ENCODE data around the gene MYNN.
A peak's percentile ranks its signal among the peaks of the same experiment; 100 is the strongest.

MYNN gene

GRCh38 chr3:169777822-169778221 lies 4.6 kb downstream of the MYNN start:
- no peak for DNase-seq (ENCODE audit: low read depth in 2 of 2)

- no peak for DNase-seq (ENCODE audit: low read depth in 2 of 2)
Observed at GRCh38 chr3:169780742-169781141, 7.5 kb downstream of the MYNN start.

GRCh38 chr3:169781209-169781855 lies 8.1 kb downstream of the MYNN start:
- no peak for DNase-seq (ENCODE audit: low read depth in 2 of 2)

- DNase-seq (ENCODE audit: low read depth in 2 of 2), result no peak
Observed at GRCh38 chr3:169787120-169787519, 13.9 kb downstream of the MYNN start.

GRCh38 chr3:169787791-169788190 lies 14.6 kb downstream of the MYNN start:
- no peak for DNase-seq (ENCODE audit: low read depth in 2 of 2)

GRCh38 chr3:169790219-169790618 lies 17.0 kb downstream of the MYNN start:
- no peak for DNase-seq (ENCODE audit: low read depth in 2 of 2)

- no peak for DNase-seq (ENCODE audit: low read depth in 2 of 2)
Observed at GRCh38 chr3:169790687-169791429, 17.7 kb downstream of the MYNN start.

GRCh38 chr3:169792359-169792758 lies 19.2 kb downstream of the MYNN start:
- DNase-seq (ENCODE audit: low read depth in 2 of 2), result no peak

- DNase-seq (ENCODE audit: low read depth in 2 of 2), result no peak
Observed at GRCh38 chr3:169804681-169805080, 31.5 kb downstream of the MYNN start.

- DNase-seq (ENCODE audit: low read depth in 2 of 2), result no peak
Observed at GRCh38 chr3:169809230-169809795, 36.1 kb downstream of the MYNN start.

GRCh38 chr3:169811631-169812331 lies 38.6 kb downstream of the MYNN start:
- no peak for DNase-seq (ENCODE audit: low read depth in 2 of 2)

- DNase-seq (ENCODE audit: low read depth in 2 of 2), result peak in 1 of 2 donors; percentile 48
Observed at GRCh38 chr3:169812332-169813235, 39.4 kb downstream of the MYNN start, which contains the start of the genes LRRC34 and LRRIQ4. Gene LRRC34 (minus strand): TSS chr3:169812904. CDS start chr3:169812548, 356 bp downstream. Gene LRRIQ4 (plus strand): TSS chr3:169812870. CDS start chr3:169821922, 9,052 bp downstream.

- DNase-seq (ENCODE audit: low read depth in 2 of 2), result no peak
Observed at GRCh38 chr3:169813278-169813677, 40.1 kb downstream of the MYNN start.

GRCh38 chr3:169813757-169814517 lies 40.7 kb downstream of the MYNN start:
- peak in 1 of 2 donors; percentile 44 for DNase-seq (ENCODE audit: low read depth in 2 of 2)

- no peak for DNase-seq (ENCODE audit: low read depth in 2 of 2)
Observed at GRCh38 chr3:169815590-169816150, 42.5 kb downstream of the MYNN start.

GRCh38 chr3:169818316-169818715 lies 45.1 kb downstream of the MYNN start:
- DNase-seq (ENCODE audit: low read depth in 2 of 2), result no peak

- no peak for DNase-seq (ENCODE audit: low read depth in 2 of 2)
Observed at GRCh38 chr3:169822091-169822490, 48.9 kb downstream of the MYNN start.

- DNase-seq (ENCODE audit: low read depth in 2 of 2), result no peak
Observed at GRCh38 chr3:169822540-169822939, 49.3 kb downstream of the MYNN start.

GRCh38 chr3:169822983-169823382 lies 49.8 kb downstream of the MYNN start:
- DNase-seq (ENCODE audit: low read depth in 2 of 2), result no peak

GRCh38 chr3:169825316-169825715 lies 52.1 kb downstream of the MYNN start:
- DNase-seq (ENCODE audit: low read depth in 2 of 2), result no peak

Measured in stimulated activated CD4-positive, alpha-beta T cell treated with anti-CD3 and anti-CD28 coated beads, Interleukin-1b, Interleukin-23, amount 100 ng/mL, for 1 hour (primary cell).